DMS114 treated with DMSO at 0.1 percent for 48 hours (cell line): Measurements from ENCODE around the gene CFAP97D1.

Experiments used
- DNase-seq: peaks from one replicate; lab custom pipeline; 2025; ENCODE audit not compliant: unreplicated experiment; lab: John Stamatoyannopoulos, UW

Gene CFAP97D1

GRCh38 chr17:43767713-43768059 lies 12.5 kb upstream of the CFAP97D1 start:
- no peak for DNase-seq

- DNase-seq: no peak
Observed at GRCh38 chr17:43768382-43768781, 11.9 kb upstream of the CFAP97D1 start.

GRCh38 chr17:43768943-43769342 lies 11.3 kb upstream of the CFAP97D1 start:
- DNase-seq: no peak

GRCh38 chr17:43769426-43769825 lies 10.8 kb upstream of the CFAP97D1 start:
- no peak for DNase-seq

GRCh38 chr17:43769859-43770258 lies 10.4 kb upstream of the CFAP97D1 start:
- no peak for DNase-seq

GRCh38 chr17:43770957-43771356 lies 9.3 kb upstream of the CFAP97D1 start:
- DNase-seq: no peak

GRCh38 chr17:43771463-43771862 lies 8.8 kb upstream of the CFAP97D1 start:
- no peak for DNase-seq

- no peak for DNase-seq
Observed at GRCh38 chr17:43772877-43773648, 7.2 kb upstream of the CFAP97D1 start.

- DNase-seq: no peak
Observed at GRCh38 chr17:43774304-43775250, 5.7 kb upstream of the CFAP97D1 start.

GRCh38 chr17:43778337-43779144 lies 1.7 kb upstream of the CFAP97D1 start, which contains the start of gene DUSP3:
Gene DUSP3 (minus strand): TSS chr17:43778977. CDS start chr17:43778924, 53 bp downstream.
- DNase-seq: peak; percentile 63

- no peak for DNase-seq
Observed at GRCh38 chr17:43779145-43780125, 800 bp upstream of the CFAP97D1 start.

GRCh38 chr17:43782913-43783680 lies 2.9 kb downstream of the CFAP97D1 start:
- DNase-seq: no peak

- no peak for DNase-seq
Observed at GRCh38 chr17:43784068-43784467, 3.8 kb downstream of the CFAP97D1 start.

GRCh38 chr17:43784628-43785101 lies 4.4 kb downstream of the CFAP97D1 start:
- DNase-seq: no peak

GRCh38 chr17:43787728-43788127 lies 7.5 kb downstream of the CFAP97D1 start:
- no peak for DNase-seq

GRCh38 chr17:43788540-43788939 lies 8.3 kb downstream of the CFAP97D1 start:
- DNase-seq: no peak

GRCh38 chr17:43789482-43789881 lies 9.2 kb downstream of the CFAP97D1 start:
- DNase-seq: no peak

- no peak for DNase-seq
Observed at GRCh38 chr17:43790311-43790940, 10.2 kb downstream of the CFAP97D1 start.

GRCh38 chr17:43791589-43791988 lies 11.4 kb downstream of the CFAP97D1 start:
- DNase-seq: peak; percentile 14
